Osteoblast (primary cell): ENCODE data around the gene SPPL2C. TPM values are rescaled to one million over a fixed set of nuclear protein-coding genes. Genes with fewer than 3 reads are reported as not detected.

Experiments
- DNase-seq: peaks from one replicate; pipeline ENCODE4 v3.0.0; 2011; ENCODE audit warnings: low spot score, mixed read lengths; ENCODE audit not compliant: insufficient read length; ENCODE audit errors: missing footprints
- H2AFZ ChIP-seq: 2 replicates; pipeline ENCODE4 v1.6.0; 2011; ENCODE audit warnings: mild to moderate bottlenecking, low read length
- H3K27ac ChIP-seq: 2 replicates; pipeline ENCODE4 v1.5.1; 2011; ENCODE audit warnings: mild to moderate bottlenecking, low read depth, low read length, moderate library complexity
- H3K27me3 ChIP-seq: 2 replicates; pipeline ENCODE4 v1.6.0; 2012; ENCODE audit warnings: mild to moderate bottlenecking, control low read depth, inconsistent platforms, low read length, moderate library complexity; ENCODE audit not compliant: insufficient read depth
- H3K36me3 ChIP-seq: 2 replicates; pipeline ENCODE4 v1.5.1; 2011; ENCODE audit warnings: mild to moderate bottlenecking, low read length, control low read depth, moderate library complexity; ENCODE audit not compliant: insufficient read depth
- H3K4me1 ChIP-seq: 2 replicates; pipeline ENCODE4 v1.5.1; 2011; ENCODE audit warnings: mild to moderate bottlenecking, low read length, control low read depth, moderate library complexity; ENCODE audit not compliant: insufficient read depth
- H3K4me2 ChIP-seq: 2 replicates; pipeline ENCODE4 v1.6.0; 2011; ENCODE audit warnings: mild to moderate bottlenecking, low read length; ENCODE audit not compliant: insufficient read depth
- H3K4me3 ChIP-seq: fragments of 200-600 bp; sonication (generic); 3 replicates; pipeline ENCODE4 v1.5.1; 2012; ENCODE audit warnings: mild to moderate bottlenecking, low read length, inconsistent platforms; ENCODE audit not compliant: insufficient read depth
- H3K79me2 ChIP-seq: 2 replicates; pipeline ENCODE4 v1.6.0; 2012; ENCODE audit warnings: mild to moderate bottlenecking, low read length, control low read depth, inconsistent platforms; ENCODE audit not compliant: insufficient read depth
- H3K9me3 ChIP-seq: 2 replicates; pipeline ENCODE4 v1.5.1; 2011; ENCODE audit warnings: low read depth, low read length, control low read depth
- H4K20me1 ChIP-seq: 2 replicates; pipeline ENCODE4 v1.6.0; 2012; ENCODE audit warnings: mild to moderate bottlenecking, low read length, control low read depth; ENCODE audit not compliant: insufficient read depth
- total RNA-seq: library from RNA; depleted of rRNA; stranded (reverse); fragments of >200 nt; gene quantifications from 2 replicates; pipeline ENCODE4 v1.2.3, GENCODE V29; 2012
- TF ChIP-seq, protein P1 (sequence below): IDR thresholded peaks from 2 replicates; pipeline ENCODE4 v1.5.1; 2011; ENCODE audit warnings: mild to moderate bottlenecking, low read depth, low read length, moderate library complexity; ENCODE audit errors: extremely low read depth

The SPPL2C gene
- total RNA-seq, 1 donor: not detected

DNA sequence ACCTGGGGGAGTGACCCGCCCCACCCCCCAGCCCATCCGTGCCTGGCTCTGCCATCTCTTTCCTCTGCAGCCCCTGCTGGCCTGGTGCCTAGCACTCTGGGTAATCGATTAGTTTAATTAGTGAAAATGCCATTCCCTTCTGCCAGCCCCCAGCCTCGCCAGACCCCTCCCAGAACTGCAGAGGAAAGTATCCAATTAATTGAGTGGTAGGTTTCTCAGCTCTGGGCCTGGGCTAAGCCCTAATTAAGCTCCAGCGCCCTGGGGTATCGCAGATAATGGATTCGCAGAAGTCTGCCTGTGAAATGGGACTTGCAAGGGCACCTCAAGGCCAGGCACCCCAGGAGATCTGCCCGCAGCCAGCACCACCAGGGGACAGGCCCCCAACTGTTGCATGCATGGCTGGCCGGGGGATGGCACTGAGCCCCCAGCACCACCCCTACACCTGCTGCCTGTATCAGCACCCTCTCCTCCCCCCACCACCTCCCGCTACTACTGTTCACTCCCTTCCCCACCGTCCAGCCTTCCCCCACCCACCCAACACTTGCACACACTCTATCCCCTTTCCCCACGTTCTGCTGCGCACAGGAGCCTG is 19.7 kb upstream of the SPPL2C start:
- no peak overlapping the region for H3K4me3 ChIP-seq
- no peaks in the 10 kb centered on the region for H3K9me3 ChIP-seq
- H3K79me2 ChIP-seq: no peaks in the 10 kb centered on the region
- H3K27ac ChIP-seq: no peak overlapping the region
- DNase-seq: no peak
- H2AFZ ChIP-seq: no peak overlapping the region
- H3K4me1 ChIP-seq: no peaks in the 10 kb centered on the region
- TF ChIP-seq, protein P1, sequence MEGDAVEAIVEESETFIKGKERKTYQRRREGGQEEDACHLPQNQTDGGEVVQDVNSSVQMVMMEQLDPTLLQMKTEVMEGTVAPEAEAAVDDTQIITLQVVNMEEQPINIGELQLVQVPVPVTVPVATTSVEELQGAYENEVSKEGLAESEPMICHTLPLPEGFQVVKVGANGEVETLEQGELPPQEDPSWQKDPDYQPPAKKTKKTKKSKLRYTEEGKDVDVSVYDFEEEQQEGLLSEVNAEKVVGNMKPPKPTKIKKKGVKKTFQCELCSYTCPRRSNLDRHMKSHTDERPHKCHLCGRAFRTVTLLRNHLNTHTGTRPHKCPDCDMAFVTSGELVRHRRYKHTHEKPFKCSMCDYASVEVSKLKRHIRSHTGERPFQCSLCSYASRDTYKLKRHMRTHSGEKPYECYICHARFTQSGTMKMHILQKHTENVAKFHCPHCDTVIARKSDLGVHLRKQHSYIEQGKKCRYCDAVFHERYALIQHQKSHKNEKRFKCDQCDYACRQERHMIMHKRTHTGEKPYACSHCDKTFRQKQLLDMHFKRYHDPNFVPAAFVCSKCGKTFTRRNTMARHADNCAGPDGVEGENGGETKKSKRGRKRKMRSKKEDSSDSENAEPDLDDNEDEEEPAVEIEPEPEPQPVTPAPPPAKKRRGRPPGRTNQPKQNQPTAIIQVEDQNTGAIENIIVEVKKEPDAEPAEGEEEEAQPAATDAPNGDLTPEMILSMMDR: no peak
- no peaks in the 10 kb centered on the region for H3K36me3 ChIP-seq
- no peaks in the 10 kb centered on the region for H4K20me1 ChIP-seq
- H3K4me2 ChIP-seq: no peak overlapping the region
- peaks cover 10% of the 10 kb centered on the region for H3K27me3 ChIP-seq

DNA sequence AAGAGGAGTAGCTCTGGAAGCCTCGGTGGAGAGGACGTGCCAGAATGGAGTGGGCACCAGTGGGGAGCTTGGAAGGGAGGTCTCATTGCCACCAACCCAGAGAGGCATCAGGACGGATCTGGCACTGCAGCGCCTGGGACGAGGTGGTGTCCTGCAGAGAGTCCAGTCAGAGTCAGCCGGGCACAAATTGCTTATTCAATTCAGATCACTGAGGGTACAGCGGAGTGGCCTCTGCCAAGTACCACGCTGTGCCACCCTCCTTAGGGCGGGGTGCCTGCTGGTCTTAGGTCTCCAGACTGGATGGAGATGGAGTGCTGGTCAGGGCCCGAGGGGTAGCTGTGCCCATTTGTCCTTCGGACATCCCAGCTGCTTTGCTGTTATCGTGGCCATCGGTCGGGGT is 18.9 kb upstream of the SPPL2C start:
- peak; percentile 72 for DNase-seq
- no peak overlapping the region for H3K4me3 ChIP-seq
- H4K20me1 ChIP-seq: no peaks in the 10 kb centered on the region
- TF ChIP-seq, protein P1: no peak
- no peaks in the 10 kb centered on the region for H3K36me3 ChIP-seq
- no peak overlapping the region for H3K4me2 ChIP-seq
- peaks cover 10% of the 10 kb centered on the region for H3K27me3 ChIP-seq
- no peaks in the 10 kb centered on the region for H3K79me2 ChIP-seq
- H3K4me1 ChIP-seq: no peaks in the 10 kb centered on the region
- H3K27ac ChIP-seq: no peak overlapping the region
- no peaks in the 10 kb centered on the region for H3K9me3 ChIP-seq
- no peak overlapping the region for H2AFZ ChIP-seq

DNA sequence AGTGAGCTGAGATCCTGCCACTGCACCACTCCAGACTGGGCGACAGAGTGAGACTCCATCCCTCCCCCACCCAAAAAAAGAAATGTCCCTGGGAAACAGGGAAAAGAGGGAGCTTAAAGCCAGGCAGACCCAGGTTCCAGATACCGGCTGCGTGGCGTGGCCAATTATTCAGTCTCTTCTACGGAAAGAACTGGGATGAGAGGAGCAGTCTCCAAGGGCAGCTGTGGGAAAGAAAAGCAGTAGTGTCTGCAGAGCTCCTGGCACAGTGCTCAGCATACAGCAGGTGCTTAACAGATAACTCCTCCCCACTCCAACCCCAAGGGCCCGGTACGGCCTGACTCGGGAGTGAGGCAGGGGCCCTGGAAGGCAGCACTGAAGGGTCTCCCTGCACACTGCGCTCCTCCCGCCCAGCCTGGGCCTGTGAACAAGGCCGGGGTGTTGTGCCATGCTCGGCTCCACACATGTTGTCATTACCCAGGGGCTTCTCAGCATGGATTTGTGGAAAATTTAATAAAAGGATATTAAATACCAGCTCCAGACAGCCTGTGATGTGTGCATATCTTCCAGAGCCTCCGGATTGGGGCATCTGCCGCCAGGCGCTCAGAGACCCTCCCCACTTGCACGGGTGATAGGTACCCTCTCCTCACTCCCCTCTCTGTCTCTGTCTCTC is 17.6 kb upstream of the SPPL2C start:
- Histone ChIP-seq H3K4me1 (no peaks in the 10 kb centered on the region), H3K36me3 (no peaks in the 10 kb centered on the region), H3K27ac (no peak overlapping the region), H3K27me3 (peaks cover 5% of the 10 kb centered on the region), H2AFZ (no peak overlapping the region), H3K79me2 (no peaks in the 10 kb centered on the region), H3K9me3 (no peaks in the 10 kb centered on the region), H3K4me3 (no peak overlapping the region), H3K4me2 (no peak overlapping the region), H4K20me1 (no peaks in the 10 kb centered on the region)
- DNase-seq: peak; percentile 75
- TF ChIP-seq, protein P1: no peak

DNA sequence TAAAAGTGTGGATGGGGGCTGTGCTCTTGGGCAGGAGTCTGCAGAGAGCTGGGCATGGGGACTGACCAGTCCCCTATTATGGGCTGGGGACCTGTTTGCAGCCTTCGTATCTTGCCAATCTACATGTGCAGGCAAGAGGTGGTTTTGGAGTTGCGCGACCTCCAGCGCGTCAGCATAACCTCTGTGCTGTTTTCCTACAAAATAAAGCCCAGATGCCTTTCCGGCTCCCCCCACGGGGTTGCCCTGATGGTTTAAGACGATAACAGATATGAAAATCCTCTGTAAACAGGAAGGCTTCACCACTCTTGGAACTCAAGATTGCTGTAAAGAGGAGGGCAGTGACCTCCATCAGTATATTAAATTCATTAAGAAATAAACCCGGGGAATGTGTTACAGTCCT is 16.5 kb upstream of the SPPL2C start:
- Histone ChIP-seq H3K4me2 (no peak overlapping the region), H4K20me1 (no peaks in the 10 kb centered on the region), H2AFZ (no peak overlapping the region), H3K9me3 (no peaks in the 10 kb centered on the region), H3K79me2 (no peaks in the 10 kb centered on the region), H3K4me1 (no peaks in the 10 kb centered on the region), H3K4me3 (no peak overlapping the region), H3K27me3 (peaks cover 5% of the 10 kb centered on the region), H3K27ac (no peak overlapping the region), H3K36me3 (no peaks in the 10 kb centered on the region)
- TF ChIP-seq, protein P1: no peak
- no peak for DNase-seq
